Right forelimb (tissue), 1 donor: ENCODE results near the gene SUGCT.
"Not testable (repeated sequence)": the region's sequence is repeated elsewhere in the genome, so short reads cannot be mapped to it uniquely, and the experiment has no call there.

Source experiments
- DNase-seq: peaks from one replicate; pipeline ENCODE4 v3.0.0-alpha.2; 2018

SUGCT gene

DNA sequence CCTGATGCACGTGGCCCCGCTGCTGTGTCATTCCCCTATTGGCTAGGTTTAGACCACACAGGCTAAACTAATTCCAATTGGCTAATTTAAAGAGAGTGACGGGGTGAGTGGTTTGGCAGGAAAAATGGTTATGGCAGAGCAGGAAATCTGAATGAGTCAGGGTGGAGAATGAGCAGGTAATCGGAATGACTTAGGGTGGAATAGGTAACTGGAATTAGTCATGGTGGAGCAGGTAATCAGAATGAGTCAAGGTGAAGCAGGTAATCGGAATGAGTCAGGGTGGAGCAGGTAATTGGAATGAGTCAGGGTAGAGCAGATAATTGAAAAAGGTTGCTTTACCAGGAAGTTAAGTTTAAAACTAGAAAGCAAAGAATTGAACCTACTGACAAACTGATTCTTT is 7.1 kb downstream of the SUGCT start:
- DNase-seq: not testable (repeated sequence)

DNA sequence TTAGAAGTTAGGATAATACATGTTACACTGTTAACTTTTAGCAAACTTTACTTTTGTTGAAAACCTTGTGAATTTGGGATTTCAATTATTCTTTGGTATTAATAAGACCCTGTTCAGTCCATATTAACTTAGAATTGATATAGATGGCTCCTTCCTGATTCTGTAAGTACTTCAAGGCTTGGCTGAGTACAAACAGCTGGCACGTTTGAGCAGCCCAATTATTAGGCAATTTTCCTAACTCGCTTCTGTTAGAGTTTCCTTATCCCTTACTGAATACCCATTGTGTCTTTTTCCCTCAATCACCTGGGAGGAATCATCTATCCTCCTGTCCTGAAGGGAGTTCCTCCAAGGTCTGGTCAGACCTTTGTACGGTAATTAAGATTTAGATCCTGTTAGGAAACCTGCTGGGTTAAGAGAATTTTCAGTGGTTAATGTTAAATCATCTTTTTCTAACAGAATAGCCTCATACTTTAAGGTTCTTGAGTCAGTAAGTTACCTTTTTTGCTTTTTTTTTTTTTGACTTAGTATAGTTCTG is 10.9 kb downstream of the SUGCT start:
- DNase-seq: not testable (repeated sequence)

DNA sequence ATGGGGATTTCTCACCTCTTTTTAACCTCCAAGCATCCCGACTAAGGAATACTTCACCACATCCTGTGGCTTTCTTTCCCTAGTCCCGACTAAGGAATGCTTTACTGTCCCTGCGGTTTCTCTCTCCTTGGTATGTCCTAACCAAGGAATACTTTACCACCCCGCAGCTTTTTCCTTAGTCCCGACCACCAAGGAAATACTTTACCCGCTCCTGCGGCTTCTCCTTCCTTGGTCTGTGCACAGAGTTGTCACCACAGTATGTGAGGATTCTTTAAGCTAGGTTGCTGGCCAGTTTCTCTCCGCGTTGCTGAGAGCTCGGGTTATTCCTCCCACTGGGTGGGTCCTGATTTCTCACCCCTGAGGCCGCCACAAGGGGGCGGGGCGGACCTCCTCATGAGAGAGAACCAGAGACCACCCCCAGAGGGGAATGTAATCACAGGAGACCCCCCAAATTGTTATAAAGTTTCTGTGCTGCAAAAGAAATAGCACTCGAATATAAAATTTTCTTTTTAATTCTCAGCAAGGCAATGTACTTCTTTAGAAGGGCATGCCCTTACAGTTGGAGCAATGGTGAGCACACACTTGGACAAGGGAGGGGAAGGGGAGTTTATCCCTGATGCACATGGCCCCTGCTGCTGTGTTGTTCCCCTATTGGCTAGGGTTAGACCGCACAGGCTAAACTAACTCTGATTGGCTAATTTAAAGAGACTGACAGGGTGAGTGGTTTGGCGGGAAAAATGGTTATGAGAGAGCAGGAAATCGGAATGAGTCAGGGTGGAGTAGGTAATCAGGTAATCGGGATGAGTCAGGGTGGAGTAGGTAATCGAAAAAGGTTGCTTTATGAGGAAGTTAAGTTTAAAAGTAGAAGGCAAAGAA is 12.8 kb downstream of the SUGCT start:
- DNase-seq: no peak

DNA sequence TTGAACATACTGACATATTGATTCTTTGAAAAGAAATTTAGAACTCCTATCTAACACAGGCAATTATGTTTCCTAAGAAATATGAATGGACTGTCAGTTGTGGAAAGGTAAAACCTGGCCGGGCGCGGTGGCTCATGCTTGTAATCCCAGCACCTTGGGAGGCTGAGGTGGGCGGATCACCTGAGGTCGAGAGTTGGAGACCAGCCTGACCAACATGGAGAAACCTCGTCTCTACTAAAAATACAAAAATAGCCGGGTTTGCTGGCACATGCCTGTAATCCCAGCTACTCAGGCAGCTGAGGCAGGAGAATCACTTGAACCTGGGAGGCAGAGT is 13.4 kb downstream of the SUGCT start:
- DNase-seq: not testable (repeated sequence)

DNA sequence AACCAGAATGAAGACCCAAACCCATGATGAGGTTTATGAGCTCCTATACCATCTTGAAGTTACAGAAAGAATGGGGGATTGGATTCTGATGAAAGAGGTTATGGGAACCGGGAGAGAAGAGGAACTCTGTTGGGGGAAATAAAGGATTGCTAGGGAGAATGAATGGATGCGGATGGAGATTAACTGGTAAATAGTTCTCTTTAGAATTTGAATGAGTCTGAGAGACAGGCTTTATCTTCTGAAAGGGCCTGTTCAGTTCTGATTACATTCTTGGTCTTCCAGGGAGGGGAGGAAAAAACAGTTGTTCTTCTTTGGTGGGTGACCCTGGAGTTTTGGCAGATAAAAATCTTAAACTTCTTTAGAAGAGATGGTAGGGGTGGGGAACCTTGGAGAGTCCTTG is 13.9 kb downstream of the SUGCT start:
- DNase-seq: no peak

DNA sequence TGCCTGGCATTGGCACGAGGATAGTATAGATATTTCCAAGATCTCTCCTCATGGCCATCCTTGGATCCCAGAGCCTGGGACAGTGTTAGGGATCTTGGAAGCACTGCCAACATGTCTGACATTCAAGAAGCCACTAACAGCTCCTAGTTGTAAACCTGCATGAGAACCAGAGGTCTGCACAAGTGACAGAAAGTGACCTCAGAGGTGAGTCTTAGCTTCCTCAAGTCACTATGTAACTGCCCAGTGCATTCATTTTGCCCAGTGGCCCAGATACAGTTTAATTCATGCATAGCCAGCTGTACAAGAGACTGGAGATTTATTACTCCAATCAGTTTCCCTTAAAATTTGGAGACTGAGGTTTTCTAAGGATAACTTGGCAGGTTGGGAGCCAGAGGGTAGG is 16.7 kb downstream of the SUGCT start:
- DNase-seq: no peak

DNA sequence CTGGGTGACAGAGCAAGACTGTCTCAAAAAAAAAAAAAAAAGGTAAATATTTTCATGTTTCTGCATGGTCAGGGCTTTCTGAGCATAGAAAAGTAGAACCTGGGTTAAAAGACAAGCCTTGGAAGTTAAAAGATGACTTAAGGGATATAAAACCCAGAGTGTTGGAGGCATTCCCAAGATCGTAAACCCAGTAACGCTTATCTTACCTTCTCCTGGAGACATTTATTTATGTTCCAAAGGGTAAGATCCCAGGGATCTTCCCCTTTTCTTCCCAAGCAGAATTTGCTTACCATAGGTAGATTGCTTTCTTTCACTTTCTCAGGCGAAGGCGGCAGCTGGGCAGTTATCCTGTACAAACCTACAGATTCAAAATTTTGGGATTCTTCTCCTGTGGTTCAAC is 22.2 kb downstream of the SUGCT start:
- DNase-seq: no peak

DNA sequence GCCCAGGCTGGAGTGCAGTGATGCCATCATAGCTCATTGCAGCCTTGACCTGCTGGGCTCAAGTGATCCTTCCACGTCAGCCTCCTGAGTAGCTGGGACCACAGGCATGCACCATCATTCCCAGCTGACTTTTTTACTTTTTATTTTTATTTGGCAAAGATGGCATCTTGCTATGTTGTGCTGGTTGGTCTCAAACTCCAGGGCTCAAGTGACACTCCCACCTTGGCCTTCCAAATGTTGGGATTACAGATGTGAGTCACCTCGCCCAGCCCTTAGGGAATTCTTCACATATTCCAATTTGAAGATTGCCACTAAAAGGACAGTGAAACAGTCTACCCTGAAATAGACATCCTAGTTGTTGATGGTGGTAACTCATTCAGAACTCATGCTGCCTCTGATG is 27.7 kb downstream of the SUGCT start:
- DNase-seq: no peak

DNA sequence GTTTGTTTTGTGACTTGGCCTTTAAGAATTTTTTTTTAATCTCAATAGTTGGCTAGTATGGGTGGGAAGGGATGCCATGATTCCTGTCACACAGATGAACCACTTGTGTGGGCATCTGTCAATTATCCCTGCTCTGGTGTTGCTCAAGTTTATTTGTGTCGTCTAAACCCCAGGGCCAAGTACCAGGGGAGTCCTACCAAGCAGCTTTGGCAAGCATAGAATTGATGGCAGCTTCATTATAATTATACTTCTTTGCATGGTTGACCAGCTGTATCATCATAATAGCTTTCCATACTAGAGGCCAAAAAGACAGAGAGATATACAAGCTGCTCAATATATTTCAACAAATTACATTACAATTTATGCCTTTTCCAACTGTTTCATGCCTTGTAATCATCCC is 30.4 kb downstream of the SUGCT start:
- DNase-seq: no peak

DNA sequence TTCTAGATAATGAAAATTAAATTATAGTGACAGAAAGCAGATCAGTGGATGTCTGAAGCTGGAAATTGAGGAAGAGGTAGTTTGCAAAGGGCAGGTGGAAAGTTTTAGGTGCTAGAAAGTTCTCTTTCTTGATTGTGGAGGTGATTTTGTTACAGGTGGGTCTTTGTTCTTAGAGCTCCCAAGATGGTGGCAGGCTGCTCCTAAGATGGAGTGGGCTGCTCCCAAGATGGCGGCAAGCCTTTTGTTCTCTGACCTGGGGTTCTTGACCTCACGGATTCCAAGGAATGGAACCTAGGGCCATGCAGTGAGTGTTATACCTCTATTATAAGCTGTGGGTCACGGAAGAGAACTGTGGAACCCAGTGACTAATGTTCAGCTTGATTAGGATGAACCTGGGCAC is 32.5 kb downstream of the SUGCT start:
- no peak for DNase-seq

DNA sequence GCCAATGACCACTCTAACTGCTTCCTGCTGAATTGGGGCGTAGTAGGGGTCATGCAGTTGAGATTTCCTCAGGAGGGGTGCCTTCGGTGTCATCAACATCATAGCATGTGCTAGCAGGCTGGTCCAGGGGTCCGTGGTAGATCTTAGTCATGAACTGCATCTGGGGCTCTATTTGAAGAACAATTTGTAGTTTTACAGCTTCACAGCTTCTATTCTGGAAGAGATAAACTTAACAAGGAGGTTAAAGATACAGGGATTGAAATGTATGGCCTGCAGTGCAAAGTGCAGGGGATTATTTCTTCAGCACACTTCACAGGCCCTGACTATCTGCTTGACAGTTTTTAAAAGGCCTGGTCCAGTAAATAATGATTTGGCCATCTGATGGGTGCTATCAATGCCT is 33.5 kb downstream of the SUGCT start:
- not testable (repeated sequence) for DNase-seq

DNA sequence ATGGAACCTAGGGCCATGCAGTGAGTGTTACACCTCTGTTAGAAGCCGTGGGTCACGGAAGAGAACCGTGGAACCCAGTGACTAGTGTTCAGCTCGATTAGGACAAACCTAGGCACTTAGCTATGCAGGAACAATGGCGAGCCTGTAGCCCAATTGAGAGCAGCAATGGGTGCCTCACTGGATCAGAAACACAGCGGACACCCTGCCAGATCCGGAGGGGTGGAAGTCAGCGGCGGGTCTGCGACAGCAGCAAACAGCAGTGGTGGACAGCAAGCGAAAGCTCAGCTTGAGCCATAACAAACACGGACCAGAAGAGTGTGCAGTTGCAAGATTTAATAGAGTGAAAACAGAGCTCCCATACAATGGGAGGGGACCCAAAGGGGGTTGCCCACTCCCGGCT is 38.3 kb downstream of the SUGCT start:
- not testable (repeated sequence) for DNase-seq

DNA sequence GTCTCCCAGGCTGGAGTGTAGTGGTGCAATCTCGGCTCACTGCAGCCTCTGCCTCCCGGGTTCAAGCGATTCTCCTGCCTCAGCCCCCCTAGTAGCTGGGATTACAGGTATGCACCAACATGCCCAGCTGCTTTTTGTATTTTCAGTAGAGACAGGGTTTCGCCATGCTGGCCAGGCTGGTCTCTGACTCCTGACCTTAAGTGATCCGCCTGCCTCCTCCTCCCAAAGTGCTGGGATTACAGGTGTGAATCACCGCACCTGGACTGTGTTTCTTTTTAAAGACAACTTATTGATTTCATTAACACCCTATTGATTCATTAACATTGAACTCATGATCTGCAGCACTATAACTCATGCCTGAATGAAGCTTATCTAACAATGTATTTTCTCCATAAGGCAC is 40.5 kb downstream of the SUGCT start:
- DNase-seq: not testable (repeated sequence)

DNA sequence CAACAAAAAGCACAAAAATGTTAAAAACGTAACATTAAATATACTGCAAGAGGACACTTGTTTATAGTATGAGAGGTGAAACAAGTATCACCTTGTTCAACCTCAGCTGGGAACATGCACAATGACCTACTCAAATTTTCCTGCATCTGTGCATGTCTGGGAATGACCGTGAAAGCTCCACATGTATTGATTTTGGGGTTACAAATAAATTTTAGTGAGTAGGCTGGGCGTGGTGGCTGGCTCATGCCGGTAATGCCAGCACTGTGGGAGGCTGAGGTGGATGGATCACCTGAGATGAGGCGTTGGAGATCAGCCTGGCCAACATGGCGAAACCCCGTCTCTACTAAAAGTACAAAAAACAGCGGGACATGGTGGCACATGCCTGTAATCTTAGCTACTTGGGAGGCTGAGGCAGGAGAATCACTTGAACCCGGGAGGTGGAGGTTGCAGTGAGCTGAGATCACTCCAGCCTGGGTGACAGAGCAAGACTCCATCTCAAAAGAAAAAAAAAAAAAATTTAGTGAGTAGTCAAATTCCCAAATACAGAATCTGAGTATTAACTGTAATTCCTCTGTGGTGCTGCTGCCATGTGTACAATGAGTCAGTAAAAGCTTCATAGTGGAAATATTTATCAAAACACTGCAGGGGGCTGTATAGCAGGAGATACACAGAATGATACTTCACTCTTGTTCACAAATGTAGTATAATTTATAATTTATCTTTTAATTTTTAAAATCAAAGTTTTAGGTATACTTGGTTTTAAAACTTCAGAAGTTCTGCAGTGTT is 41.1 kb downstream of the SUGCT start:
- no peak for DNase-seq

DNA sequence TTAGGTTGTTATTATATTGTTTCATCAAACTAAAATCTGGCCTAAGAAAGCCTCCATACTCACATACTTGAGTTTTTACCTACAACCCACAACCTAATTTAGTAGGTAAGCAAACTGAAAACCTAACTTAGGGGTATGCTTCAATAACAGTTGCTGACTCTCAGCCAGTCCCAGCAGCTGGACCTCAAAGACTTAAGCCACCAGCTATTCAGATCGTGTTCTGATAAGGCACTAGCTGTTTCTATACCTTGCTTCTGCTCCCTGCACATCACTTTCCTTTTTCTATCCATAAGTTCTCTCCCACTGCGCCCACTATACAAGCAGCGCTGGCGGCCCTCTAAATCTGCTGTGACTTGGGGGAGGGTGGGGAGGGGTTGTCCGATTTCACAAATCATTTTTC is 42.3 kb downstream of the SUGCT start:
- DNase-seq: no peak

DNA sequence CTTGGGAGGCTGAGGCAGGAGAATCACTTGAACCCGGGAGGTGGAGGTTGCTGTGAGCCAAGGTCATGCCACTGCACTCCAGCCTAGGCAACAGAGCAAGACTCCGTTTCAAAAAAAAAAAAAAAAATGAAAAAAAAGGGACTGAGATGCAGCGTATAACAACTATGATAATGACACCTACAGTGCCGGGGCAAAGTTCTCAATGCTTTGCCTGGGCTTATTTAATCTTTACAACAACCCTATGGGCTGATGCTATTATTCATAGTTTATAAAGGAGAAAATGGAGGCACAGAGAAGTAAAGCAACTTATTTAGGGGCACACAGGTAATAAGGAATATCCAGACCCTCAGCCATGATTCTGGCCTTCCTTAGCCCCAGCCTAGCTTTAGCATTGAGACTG is 47.6 kb downstream of the SUGCT start:
- DNase-seq: no peak

DNA sequence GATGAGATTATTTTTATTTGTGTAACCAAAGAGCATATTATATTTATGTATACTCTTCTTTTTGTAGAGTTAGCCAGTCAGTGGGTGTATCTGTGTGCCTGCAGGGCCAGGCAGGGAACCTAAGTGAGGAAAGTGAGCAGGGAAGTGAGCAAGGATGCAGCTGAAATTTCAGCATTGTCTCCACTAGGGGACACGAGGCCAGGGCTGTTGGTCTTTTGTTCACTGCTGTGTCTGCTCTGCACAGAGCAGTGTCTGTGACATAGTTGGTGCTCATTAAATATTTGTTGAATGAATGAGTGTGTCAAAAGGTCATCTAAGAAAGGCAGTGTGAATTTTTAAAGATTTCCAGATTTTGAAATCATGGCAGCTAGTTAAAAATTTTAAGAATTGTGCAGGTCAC is 51.8 kb downstream of the SUGCT start:
- DNase-seq: no peak

DNA sequence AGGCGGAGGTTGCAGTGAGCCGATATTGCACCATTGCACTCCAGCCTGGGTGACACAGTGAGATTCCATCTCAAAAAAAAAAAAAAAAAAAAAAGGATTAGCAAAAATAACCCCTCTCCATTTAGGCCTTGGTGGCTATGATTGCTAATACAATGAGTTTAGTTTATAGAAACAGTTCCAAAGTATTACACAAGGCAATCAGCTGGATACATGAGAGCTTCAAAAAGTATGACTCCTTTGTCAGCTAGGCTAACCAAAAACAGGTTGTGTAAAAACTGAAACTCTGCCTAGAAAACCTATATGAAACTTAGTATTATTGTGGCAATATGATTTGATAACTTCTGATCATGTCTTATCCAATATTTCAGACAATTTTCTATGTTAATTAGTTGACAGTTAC is 57.2 kb downstream of the SUGCT start:
- DNase-seq: no peak

DNA sequence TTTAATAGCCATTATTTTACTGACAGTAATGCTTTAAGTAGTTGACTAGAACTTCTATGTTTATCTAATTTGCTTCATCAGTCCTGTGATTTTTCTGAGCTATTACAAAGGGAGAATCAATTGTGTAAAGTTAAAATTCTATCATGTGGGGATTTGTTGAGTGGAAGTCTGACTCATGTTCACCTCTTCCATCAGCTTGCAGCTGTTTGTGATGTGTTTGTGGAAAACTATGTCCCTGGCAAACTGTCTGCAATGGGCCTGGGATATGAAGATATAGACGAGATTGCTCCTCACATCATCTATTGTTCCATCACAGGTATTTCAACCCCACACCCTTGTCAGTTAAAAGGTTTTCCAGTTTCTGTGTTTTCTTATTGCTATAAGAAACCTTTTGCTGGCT is 59.9 kb downstream of the SUGCT start:
- no peak for DNase-seq

DNA sequence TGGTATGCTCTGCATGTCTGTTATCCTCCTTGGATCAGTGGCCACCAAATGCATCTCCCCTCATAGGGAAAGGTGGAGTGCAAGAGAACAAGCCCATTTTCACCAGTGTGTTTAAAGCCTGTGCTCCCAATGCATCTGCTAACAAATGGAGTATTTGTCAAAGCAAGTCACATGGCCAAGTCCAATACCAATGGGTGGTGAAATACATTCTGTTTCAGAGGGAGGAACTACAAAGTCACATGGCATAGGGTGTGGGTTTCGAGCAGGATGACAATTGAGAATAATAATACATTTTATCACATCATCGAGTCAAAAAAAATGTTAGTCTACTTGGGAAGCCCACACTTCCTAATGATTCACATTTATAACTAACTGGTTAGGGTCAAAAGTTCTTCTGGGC is 62.7 kb downstream of the SUGCT start:
- DNase-seq: no peak

DNA sequence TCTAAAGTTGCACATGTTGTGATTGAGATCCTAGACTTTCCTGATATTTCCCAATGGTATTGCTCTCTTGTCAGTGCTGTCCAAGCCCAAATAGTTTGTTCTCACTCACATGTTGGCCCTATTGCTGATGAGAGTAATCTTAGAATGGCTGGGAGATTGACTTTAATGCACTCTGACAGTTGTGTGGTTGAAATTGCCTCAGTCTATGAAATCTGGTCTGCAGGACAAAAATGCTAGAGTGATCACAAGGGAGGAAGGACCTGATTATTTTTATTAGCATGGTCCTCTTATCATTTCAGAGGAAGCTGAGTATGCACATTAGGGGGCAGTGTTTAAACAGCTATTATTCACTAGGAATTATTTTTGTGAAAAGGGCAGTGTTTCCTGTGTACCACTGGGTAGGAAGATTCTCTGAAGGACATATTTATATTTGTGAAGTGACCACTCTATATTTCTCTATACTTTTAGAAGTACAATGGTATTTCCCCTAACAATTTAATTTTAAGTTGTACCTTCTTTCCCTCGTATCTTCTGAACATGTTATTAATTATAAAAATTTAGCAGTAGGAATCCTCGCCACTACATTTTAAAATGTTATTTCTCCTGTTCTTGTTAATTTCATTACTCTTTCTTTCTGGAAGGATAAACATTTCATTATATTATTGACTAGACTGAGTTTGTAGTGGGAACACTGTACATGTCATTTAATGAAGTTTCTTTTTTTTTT is 64.4 kb downstream of the SUGCT start:
- DNase-seq: no peak

DNA sequence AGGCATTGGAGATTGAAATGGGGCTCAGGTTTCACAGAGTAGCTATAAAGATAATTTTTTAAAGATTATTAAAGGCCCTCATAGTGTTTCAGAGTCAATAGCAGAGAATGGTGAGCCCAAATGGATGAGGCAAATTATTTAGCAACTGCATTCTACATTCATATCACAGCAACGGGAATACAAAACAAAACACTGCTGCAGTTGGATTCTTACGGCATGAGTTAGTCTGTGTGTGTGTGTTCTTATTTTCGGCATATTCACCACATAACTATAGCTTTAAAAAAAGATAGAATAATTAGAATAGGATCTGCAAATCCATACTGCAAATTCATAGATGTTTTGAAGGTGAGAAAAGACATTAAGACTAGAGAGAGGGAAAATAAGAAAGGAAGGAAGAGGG is 66.0 kb downstream of the SUGCT start:
- DNase-seq: no peak

DNA sequence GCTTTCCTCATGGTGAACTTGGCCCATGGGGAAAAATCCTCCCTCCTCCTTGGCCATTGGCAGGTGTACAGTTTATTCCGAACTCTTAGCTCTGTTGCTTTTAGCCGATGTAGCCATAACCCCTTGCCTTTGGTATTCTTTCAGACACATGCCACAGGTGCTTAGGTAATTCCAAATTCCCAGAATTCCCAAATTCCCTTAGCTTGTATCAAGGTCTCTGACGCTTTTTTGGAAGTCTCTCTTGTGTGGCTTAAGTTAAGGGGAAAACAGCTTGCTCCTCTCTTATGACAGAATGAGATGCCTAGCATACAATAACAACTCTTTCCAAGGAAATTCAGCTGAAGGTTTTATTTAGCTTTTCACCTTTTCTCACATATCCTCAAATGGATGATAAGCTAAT is 68.0 kb downstream of the SUGCT start:
- no peak for DNase-seq

DNA sequence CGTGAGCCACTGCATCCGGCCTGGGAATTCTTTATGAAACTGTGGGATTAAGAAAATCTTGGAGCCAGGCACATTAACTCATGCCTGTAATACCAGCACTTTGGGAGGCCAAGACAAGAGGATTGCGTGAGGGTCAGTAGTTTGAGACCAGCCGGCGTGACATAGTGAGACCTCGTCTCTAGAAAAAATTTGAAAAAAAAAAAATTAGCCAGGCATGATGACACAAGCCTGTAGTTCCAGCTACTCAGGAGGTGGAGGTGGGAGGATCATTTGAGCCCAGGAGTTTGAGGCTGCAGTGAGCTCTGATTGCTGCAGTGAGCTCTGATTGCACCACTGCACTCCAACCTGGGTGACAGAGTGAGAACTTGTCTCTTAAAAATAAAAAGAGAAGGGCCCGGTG is 69.8 kb downstream of the SUGCT start:
- no peak for DNase-seq
